Kidney tubule cell (primary cell): ENCODE data around the gene TSNAX.

Experiments
- DNase-seq: peaks from one replicate; pipeline ENCODE4 v3.0.0-alpha.2; 2018; ENCODE audit warnings: low spot score

Gene TSNAX

DNA sequence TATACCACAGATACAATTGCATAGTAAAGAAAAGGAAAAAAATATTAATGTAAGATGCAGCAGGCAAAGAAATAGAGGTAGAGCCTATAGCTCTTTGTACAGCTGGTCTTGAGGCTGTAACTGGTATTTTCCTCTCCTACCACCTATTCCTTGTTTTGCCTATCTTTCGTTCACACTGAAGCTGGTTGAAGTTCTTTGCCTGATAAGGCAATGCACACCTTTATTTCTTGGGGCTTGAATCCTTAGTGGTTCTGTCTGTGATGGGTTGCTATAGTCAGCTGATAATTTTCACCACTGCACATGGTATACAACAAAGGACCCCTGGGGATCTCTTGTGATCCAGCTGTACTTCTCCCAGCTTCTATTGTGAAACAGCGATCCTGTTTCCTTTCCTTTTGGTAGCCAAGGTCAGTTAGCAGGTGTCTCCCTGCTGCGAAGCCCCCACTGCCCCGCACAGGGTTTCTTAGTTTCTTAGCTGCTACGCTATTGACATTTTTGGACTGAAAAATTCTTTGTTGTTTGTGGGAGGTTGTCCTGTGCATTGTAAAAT lies 9.9 kb upstream of the TSNAX start:
- no peak for DNase-seq

DNA sequence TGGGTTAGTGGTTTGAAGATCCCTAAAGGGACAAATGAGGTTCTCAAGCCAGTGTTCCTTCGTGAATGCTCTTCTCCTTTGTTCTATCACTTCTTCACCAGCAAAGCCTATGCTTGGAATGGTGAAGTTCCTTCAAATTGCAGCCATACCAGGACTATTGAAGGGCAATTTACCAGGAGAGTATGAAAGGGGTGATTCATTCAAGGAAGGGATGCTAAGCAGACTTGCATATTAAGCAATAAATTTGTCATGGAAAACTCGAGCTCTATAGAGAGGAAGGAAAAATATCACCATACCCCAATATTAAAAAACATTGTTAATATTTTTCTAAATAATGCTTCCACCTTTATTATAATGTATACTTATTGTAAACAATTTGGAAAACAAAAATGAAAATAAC lies 9.3 kb upstream of the TSNAX start:
- DNase-seq: peak; percentile 39

DNA sequence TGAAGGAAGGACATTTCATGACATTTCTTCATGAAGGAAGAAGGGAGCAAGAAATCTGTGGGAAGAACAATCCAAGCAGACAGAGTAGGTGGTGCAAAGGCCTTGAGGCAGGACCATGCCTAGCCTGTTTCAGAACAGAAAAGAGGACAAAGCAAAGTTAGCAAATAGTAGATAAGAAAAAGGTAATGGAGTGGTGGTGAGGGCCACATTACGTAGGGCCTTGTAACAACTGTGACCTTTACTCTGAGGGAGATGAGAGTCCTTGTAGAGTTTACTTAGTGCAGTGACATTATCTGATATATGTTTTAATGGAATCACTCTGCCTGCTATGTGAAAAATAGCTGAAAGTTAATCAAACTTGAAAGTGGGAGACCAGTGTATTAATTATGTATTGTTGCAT lies 6.4 kb upstream of the TSNAX start:
- DNase-seq: no peak

DNA sequence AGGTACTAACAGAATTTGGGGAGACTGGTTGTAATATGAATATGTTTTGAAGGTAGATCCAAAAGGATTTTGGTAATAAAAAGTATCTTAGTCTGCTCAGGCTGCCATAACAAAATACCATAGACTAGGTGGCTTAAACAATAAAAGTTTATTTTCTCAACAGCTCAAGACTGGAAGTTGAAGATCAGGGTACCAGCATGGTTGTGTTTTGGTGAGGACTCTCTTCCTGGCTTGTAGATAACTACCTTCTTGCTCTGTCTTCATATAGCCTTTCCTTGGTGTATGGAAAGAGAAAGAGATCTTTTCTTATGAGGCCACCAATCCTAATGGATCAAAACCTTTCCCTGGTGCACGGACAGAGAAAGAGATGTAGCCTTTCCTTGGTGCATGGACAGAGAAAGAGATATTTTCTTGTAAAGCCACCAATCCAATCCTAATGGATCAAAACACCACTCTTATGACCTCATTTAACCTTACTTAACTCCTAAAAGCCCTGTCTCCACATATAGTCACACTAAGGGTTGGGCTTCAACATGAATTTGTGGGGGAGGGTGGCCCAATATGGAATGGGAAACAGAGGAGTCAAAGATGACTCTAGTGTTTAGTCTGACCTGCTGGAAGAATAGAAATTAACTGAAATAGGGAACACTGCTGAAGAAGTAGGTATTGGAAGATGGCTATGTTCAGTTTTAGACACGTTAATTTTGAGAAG lies 5.4 kb upstream of the TSNAX start:
- no peak for DNase-seq

DNA sequence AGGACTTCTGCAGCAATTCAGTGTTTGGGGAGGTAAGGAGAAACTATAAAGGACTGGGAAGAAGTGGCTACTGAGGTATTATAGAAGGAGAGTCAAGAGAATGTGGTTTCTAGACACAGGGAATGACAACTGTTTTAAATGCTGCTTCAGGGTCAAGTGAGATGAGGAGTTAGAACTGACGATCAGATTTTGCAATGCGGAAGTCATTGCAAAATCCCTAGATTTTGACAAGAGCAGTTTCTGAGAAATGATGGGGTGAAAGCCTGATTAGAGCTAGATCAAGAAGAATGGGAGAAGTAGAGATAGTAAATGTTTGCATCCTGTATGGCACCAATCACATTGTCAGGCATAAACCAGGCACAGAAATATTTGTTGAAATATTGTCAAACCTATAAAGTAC lies 4.7 kb upstream of the TSNAX start:
- DNase-seq: no peak

DNA sequence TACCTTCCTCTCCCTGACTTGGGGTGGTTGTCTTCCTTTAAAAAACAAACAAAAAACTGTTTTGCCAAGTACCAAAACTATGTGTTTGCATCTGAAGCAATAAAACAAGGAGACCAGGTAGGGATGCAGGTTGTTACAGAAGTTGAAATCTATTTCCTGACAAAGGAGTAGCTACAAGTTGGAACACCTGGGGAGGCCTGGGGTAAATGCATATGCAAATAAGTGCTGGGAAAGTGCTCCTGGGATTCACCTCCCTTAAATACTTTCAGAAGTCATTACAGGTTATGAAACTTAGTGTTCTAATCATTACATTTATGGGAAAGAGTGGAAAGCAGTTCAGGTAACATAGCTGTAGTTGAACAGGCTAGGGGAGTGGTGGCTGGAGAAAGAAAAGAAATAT lies 1.9 kb upstream of the TSNAX start:
- DNase-seq: no peak

DNA sequence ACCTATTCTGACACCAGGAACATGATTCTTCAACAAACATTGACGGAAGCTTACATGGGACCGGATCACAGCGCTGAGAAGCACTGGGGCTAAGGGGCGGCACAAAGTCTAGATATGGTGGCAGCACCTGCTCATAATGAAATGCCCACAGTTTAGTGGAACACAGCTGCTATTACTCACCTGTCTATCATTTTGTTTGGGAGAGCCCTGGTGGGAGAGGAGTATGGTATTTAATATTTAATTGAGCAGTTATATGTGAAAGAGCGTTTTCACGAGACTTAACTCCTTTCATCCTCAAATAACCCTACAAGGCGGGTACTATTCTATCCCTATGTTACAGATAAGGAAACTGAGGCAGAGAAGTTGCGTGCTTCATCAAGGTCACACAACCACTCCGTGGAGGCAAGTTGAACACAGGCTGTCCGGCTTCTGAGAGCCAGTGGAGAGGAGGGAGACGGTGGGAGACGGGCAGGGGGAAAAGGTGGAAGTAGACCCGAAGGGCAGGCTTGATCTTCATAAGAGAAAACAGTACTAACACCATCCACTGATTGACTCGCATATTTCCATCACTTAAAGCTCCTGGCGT lies 790 bp upstream of the TSNAX start:
- DNase-seq: no peak

DNA sequence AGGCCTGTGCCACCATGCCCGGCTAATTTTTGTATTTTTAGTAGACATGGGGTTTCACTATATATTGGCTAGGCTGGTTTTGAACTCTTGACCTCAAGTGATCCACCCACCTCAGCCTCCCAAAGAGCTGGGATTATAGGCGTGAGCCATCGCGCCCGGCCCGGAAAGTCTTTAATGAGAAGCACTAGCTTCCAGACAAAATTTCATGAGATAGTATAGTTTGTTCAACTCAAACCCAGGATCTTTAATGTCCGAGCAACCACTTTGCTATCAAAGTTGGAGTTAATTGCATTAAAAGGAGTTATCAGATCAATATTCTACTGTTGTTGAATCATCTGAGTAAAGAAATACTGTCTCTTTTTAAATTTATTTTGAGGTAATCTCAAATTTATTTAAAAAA lies 4.8 kb downstream of the TSNAX start:
- DNase-seq: no peak

DNA sequence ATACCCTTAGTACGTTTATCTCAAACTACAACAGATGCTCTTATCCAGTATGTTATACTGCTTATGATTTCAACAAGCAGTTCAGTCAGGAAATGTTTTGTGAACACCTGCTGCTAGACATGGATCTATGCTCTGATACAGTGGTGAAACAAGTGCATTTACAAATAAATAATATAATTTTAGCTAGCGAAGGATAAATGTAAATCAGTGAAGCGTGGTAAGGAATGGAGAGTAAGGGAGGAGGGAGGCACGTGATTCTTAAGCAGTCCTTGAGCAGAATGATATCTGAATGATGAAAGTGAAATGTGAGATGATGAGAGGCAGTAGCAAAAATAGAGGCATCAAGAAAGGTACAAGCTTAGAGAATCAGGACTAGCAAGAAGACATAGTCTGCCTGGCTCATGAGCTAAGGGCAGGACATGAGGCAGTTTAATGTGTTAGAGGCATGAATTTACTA lies 6.3 kb downstream of the TSNAX start:
- no peak for DNase-seq

DNA sequence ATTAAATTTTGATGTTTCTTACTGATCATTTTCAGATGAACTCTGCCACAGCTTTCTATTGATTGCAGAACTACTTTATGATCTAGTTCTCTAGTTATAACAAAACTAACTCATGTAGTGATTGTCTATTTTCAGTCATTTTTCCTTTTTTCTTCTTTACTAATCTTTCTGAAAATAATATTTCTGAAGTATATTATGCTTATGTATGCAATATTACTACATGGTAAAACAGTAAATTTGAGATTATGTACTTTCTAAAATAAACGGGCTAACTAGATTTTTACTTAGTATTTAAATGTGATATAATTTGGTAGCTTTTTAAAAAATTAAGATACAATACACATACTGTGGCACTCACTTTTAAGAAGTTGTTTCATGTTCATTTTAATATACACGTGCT lies 7.6 kb downstream of the TSNAX start:
- DNase-seq: no peak

DNA sequence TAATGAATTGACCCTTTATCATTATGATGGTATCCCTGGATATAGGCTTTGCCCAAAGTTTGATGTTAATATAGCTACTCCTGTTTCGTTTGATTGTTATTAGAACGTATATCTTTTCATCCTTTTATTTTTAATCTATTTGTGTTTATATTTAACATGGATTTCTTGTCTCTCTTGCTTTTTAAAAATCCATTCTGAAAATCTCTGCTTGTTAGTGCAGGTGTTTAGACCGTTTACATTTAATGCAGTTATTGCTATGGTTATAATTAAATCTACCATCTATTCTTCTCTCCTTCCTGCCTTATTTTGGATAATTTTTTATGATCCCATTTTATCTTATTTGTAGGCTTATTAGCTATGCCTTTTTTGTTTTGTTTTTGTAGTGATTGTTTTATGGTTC lies 12.4 kb downstream of the TSNAX start:
- DNase-seq: no peak

DNA sequence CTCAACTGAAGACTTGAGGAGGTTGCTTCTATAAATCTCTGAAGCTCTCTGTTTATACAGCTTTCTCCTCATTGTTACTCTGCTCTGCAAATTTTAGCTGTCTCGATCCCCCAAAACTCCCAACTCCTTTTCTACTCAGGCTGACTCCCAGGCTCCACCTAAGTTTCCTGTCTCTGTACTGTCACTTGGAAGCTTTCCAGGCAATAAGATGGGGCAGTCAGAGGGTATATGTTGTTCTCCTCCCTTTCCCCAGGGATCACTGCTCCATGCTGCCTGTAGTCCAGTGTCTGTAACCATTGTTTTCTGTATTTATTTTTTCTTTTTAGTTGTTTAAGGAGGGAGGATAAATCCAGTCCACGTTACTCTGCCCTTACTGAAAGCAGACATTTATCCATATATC lies 13.4 kb downstream of the TSNAX start:
- no peak for DNase-seq

DNA sequence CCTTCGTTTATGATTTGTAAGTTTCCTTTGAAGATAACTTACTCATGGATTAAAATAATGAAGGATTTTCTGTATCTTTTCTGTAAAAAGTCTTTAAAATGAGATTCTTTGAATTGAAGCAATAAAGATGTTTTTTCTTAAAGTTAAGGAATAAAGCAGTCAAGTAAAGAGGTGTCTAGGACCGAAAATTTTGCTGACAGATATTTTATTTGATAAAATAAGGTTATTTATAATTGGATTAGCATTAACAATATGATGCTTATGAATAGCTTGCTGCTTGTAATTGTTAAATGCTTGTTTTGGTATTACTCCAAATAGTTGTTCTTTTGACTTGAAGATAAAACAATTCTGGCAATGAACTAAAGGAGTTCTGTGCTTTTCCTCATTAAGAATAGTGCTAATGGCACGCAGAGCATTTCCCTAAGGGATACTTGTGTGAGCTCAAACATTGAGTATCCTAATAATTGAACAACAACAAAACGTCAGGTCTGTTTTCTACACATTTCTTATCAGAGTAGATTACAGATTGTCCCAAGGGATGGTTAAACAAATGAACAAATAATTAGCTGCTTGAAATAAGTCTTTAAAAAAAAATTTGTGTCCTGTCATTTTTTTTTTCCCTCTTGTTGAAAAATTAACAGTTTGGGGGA lies 16.6 kb downstream of the TSNAX start:
- DNase-seq: no peak

DNA sequence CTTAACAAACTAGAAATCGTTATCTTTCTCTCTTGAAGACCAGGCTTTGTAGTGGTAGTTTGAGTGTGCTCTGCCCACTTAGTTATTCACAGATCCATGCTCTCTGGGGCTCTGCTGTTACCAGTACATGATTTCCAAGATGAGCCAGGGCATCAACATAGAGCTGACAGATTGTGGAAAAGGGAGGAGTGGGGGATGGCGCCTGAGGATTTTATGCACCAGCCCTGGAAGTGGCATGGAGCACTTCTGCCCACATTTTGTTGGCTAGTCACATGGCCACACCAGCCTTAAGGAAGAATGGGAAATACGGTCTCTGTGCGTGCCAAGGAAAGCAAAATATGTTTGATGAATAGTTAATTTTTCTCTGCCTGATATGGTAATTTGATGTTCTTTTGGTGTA lies 18.2 kb downstream of the TSNAX start:
- DNase-seq: no peak

DNA sequence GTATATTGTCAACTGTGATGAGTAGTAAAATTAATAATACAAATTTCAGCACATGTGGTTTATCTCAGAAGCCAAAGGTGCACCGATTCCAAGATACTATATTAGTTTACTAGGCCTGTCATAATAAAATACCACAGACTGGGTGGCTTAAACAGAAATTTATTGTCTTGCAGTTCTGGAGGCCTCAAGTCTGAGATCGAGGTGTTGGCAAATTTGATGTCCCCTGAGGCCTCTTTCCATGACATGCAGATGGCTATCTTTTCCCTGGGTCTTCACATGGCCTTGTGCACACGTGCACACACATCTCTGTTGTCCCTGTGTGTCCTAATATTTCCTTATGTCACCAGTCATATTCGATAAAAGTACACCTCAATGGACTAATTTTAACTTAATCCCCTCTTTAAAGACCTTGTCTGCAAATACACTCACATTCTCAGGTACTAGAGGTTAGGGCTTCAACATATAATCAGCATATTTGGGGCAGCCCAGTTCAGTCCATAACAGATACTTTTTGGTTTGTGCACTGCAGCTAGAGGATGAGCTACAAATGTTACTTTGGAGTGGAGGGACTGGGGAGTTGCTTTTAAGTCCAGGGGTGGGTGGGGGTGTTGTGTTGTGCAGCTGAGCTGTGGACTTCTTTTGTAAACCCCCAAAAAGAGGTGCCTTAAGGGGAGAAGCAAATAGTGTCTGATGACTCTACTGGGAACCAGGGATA lies 21.4 kb downstream of the TSNAX start:
- no peak for DNase-seq

DNA sequence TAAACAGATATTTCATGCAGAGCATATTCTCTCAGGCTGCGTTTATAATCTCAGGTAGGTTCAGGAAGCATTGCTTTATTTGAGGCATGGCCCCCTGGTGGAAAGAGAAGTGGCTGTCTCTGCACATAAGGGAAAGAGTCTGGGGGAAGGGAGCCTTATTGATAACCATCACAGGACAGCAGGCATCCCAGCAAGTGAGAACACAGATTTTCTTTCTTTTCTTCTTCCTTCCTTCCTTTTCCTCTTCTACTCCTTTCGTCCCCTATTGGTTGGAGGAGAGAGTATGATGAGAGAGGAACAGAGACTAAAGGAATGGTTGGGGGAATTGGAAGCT lies 21.9 kb downstream of the TSNAX start:
- peak; percentile 33 for DNase-seq

DNA sequence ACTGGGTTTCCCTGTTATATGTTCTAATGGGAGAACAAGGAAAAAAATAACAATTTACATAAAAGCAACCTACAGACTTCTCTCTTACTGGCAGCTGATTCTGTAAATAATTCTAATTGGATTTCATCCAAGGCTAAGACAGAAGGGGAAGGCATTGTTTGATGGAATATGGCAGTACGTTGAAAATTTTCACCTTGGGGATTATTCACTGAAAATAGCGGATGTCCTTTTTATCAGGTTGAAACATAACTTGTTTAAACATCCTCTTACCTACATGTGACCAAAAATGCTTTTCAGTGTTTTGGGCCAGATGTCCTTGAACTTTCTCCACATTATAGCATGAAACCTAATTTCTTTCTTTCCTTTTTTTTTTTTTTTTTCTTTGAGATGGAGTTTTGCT lies 24.9 kb downstream of the TSNAX start:
- DNase-seq: no peak

DNA sequence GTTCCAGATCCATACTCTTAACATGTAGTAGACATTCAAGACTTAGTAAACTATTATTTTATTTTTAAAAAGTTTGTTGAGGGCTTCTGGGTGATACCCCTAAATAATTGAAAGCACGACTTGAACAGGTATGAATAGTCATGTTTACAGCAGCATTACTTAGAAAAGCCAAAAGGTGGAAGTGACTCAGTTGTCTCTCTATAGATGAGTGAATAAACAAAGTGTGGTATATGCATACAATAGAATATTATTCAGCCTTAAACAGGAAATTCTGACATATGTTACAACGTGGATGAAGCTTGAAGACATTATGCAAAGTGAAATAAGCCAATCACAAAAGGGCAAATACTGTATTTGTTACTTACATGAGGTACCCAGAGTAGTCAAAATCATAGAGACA lies 26.5 kb downstream of the TSNAX start:
- no peak for DNase-seq

DNA sequence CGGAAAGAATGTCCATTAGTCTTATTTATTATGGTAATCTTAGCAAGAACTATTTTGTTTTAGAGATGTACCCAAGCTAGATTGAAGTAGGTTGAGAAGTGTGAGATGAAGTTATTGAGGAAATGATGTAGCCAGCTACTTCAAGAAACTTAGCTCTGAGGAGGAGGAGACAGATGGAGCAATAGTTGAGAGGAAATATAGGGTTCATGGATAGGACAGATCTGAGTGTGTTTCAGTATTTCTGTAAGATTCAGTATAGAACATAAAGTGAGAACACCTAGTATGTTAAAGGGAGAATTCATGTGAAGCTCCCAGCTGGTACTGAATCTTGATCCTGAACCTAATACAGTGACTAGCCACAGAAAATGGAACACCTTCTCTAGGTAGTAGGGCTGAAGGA lies 28.9 kb downstream of the TSNAX start:
- no peak for DNase-seq

DNA sequence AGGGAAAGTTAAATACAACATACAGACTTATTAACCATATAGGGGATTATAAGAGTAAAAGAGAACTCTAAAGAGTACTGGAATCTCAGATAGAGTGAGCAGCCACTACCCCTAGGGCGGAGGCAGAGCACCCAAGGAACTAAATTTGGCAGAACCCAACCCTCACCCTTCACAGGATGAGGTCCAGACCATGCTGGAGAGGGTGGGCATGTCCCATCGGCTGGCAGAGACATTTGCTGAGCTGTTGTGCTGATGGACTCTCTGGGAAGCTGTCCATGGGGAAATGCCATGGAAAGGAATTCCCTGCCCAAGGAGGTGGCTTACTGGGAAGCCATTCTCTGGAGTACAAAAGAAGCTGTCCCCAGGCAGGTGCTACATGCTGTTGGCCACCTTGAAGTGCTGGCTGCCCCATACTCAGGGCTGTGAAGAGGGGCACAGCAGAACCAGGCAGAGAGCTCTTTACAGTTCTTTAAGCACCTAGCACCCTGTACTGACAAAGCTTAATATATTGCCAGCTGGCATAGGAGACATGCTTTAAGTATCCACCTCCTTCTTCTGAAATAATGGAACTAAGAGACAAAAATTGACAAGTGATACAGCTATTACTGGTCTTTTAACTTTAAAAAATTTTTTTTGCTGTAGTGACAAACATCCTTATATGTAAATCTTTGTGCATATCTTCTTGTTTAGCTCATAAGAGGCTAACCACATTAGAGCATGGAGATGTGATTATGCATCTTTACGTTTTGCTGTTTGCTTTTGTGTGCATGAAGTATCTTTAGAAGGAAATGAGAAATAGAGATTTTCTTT lies 29.6 kb downstream of the TSNAX start:
- DNase-seq: peak; percentile 17

DNA sequence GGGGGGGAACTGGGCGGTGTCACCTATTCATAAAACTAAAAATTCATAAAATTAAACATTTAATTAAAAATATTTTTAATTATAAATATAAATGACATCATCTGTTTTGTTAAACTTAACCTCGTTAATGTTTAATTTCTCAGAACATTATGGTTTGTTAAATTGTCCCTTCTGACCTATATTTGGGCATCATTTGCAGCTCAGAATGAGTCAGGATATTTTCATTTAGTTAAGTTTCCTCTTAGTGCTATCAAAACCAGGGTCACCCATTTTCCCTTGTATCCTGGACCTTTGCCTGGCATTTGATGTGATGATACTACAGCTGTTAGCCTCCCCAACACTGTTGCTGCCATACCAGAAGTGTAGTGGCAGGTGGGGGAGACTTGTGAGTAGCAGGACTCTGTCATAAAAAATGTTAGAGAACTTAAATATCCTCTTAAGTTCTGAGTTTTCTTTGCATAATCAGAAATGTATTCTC lies 30.3 kb downstream of the TSNAX start:
- DNase-seq: peak; percentile 23
